HG03064 (cell line): Measurements from ENCODE around the gene CDA.

ENCODE experiments used
- ATAC-seq: cut with Tn5 transposase; IDR thresholded peaks from one replicate; pipeline ENCODE4 v1.9.1; 2021; ENCODE audit warnings: low read depth; ENCODE audit not compliant: unreplicated experiment

Gene CDA

GRCh38 chr1:20614131-20614579 is 25.3 kb downstream of the CDA start:
- no peak for ATAC-seq

GRCh38 chr1:20615946-20616846 is 27.3 kb downstream of the CDA start:
- no peak for ATAC-seq

- no peak for ATAC-seq
Measured at GRCh38 chr1:20616847-20617487, 28.1 kb downstream of the CDA start.

- ATAC-seq, result no peak
Measured at GRCh38 chr1:20618550-20618949, 29.7 kb downstream of the CDA start.

DNA sequence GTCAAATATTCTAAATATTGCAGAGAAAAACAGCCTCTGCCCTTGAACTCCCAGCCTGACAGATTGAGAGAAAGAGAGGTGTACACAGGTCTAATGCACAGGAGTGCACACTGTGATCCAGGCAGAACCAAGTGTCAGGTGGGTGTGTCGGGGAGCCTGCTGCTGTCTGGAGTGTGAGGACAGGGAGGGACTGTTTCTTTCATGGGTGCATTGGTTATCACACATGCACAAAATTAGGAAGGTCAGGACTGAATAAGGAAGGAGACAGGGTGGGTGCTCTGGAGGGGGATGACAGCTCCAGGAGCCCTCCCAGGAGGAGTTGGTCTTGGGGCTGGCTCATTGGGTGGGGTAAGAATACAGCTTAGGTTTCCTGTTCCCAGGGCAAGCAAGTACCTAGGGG is 31.1 kb downstream of the CDA start:
- ATAC-seq, result no peak

DNA sequence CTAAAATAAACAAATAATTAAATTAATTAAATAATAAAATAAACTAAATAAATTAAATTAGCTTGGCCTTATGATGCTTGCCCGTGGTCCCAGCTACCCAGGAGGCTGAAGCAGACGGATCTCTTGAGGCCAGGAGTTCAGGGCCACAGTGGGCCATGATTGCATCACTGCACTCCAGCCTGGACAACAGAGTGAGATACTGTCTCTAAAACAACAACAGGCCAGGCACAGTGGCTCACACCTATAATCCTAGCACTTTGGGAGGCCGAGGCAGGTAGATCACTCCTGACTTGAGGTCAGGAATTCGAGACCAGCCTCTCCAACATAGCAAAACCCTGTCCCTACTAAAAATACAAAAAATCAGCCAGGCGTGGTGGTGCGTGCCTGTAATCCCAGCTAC is 32.1 kb downstream of the CDA start:
- ATAC-seq, result no peak

- no peak for ATAC-seq
Measured at GRCh38 chr1:20624709-20625108, 35.8 kb downstream of the CDA start.

DNA sequence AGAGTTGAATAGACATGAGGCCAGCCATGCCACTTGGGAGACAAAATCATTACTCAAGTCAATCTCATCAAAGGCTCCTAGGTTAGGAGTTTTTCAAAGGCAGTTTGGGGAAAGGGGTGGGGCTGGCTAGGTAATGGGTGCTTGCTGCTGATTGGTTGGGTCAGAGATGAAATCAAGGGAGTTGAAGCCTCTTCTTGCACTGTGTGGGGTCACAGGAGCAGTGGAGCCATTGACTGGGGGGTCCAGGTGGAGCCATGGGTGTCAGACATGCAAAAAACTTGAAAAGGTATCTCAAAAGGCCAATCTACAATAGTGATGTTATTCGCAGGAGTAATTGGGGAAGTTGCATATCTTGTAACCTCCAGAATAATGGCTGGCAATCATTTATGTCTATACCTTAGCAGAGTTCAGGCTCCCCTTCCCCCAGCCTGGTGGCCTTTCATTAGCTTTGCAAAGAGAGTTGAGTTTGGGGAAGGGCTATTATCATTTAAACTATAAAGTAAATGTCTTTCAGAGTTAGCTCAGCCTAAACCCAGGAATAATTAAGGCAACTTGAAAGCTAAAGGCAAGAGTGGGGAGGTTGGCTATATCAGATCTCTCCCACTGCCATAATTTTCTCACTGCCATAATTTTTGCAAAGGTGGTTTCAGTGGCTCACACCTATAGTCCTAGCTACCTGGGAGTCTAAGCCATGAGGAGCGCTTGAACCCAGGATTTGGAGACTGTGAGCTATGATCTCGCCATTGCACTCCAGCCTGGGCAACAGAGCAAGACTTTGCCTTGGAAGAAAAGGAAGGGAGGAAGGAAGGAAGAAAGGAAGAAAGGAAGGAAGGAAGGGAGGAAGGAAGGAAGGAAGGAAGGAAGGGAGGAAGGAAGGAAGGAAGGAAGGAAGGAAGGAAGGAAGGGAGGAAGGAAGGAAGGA is 36.5 kb downstream of the CDA start:
- no peak for ATAC-seq

- ATAC-seq, result no peak
Measured at GRCh38 chr1:20626098-20626427, 37.2 kb downstream of the CDA start.

DNA sequence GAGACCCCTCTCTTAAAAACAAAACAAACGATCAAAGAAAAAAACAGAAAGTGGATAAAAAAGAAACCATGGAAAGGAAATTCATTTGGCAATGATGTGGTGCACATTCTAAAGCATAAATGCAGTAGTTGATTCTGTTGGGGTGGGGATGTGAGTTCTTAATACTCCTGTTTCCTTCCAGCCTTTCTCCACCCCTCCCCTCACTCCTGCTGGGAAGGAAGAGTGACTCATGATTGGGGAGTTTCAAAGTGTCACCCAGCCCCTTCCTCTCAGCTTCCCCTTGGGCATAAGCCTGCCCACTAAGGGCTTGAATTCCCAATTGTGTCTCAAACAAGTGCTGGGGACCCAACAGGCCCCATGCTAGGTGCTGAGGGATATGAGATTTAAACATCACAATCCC is 37.6 kb downstream of the CDA start:
- ATAC-seq, result no peak

- no peak for ATAC-seq
Measured at GRCh38 chr1:20630729-20631128, 41.8 kb downstream of the CDA start.

GRCh38 chr1:20632386-20632785 is 43.5 kb downstream of the CDA start:
- ATAC-seq, result no peak

DNA sequence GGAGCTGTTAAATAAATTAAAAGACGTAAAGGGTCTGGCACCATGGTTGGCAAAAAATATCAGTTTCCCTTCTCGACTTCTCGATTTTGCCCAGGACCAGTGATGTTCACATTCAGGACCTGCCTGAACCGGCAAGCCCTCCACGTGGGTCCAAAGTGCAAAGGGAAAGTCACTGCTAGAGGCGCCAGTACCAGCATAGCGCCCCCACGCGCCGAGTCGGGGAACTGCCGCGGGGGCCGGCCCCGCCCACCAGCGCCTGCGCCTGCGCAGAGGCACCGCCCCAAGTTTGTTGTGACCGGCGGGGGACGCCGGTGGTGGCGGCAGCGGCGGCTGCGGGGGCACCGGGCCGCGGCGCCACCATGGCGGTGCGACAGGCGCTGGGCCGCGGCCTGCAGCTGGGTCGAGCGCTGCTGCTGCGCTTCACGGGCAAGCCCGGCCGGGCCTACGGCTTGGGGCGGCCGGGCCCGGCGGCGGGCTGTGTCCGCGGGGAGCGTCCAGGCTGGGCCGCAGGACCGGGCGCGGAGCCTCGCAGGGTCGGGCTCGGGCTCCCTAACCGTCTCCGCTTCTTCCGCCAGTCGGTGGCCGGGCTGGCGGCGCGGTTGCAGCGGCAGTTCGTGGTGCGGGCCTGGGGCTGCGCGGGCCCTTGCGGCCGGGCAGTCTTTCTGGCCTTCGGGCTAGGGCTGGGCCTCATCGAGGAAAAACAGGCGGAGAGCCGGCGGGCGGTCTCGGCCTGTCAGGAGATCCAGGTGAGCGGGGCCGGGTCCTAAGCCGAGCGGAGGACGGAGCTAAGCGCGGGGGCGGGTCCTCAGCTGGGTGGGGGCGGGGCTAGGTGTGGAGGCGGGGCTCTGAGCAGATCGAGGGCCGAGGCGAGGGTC is 44.5 kb downstream of the CDA start, which contains the start of gene PINK1:
TSS of gene PINK1 (plus strand) at position 269 of the 875 bp plus-strand sequence. CDS start at position 360, 91 bp downstream.
- peak; percentile 58 for ATAC-seq

- ATAC-seq, result peak; percentile 16
Measured at GRCh38 chr1:20634065-20634593, 45.2 kb downstream of the CDA start.

- ATAC-seq, result no peak
Measured at GRCh38 chr1:20634594-20635084, 45.7 kb downstream of the CDA start.

GRCh38 chr1:20636785-20637347 is 48.0 kb downstream of the CDA start:
- ATAC-seq, result no peak

- no peak for ATAC-seq
Measured at GRCh38 chr1:20640183-20640597, 51.3 kb downstream of the CDA start.

DNA sequence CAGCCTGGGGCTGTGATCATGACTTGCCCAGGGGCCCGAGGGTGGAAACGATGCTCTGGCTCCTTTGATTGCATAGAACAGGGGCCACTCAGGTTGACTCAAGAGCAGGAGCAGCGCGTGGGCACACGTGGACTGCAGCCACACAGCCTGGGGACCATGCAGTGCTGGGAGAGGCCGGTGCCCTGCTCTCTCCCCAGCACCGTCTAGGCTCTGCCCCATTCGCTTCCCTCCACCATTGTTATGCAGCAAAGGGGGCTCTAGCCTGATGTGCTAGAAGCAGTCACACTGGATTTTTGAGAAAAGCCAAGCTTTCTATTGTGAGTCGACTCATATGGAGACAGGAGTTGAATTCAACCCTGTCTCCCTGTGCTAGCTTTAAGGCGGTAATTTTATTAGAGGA is 53.1 kb downstream of the CDA start:
- no peak for ATAC-seq

DNA sequence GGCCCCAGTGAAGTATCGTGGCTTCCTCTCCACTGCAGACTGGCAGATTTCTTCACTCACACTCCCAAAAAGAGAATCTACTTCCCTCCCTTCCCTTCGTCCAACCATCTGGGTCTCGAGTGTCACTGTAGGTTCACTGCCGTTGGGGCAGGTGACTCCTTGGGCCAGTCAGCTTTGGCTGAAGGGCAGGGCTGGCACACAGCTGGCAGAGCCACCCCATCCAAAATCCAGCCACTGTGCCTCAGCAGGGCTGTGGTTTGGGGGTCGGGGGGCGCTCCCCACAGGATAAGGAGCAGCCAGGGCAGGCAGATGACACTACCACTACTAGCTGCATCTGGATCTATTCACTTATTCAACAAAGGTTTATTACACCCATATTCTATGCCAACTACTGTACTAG is 54.2 kb downstream of the CDA start:
- no peak for ATAC-seq
